Spleen (tissue), 7 donors: ENCODE results near the gene SAT2.

ENCODE experiments used
- POLR2A ChIP-seq, 3 donors: fragments of 450-650 bp; IDR thresholded peaks; one replicate each; pipeline ENCODE4 v1.5.1; 2017; ENCODE audit warnings: antibody characterized with exemption in 3 of 3, mild to moderate bottlenecking in 1 of 3
- TF ChIP-seq, protein P1 (sequence below), 11 experiments: fragments of 200-600 bp in 7 of 11; fragments of 450-650 bp in 4 of 11; sonication (generic) in 4 of 11; IDR thresholded peaks in 8 of 11; conservative IDR thresholded peaks in 3 of 11; 1 replicate in 7 of 11; 2 replicates in 4 of 11; pipeline versions ENCODE4 v1.4.0 to v1.8.0; 2016 to 2021; ENCODE audit warnings: antibody characterized with exemption in 11 of 11, inconsistent platforms in 4 of 11, mild to moderate bottlenecking in 1 of 11
- donor health status: DM: no; HTN: no; CAD: no; lungs with moderate emphysema.
- donor health status: DM: no; HTN: no; CAD: no.
- donor health status: DM: no; HTN: no; CAD: no.

DNA sequence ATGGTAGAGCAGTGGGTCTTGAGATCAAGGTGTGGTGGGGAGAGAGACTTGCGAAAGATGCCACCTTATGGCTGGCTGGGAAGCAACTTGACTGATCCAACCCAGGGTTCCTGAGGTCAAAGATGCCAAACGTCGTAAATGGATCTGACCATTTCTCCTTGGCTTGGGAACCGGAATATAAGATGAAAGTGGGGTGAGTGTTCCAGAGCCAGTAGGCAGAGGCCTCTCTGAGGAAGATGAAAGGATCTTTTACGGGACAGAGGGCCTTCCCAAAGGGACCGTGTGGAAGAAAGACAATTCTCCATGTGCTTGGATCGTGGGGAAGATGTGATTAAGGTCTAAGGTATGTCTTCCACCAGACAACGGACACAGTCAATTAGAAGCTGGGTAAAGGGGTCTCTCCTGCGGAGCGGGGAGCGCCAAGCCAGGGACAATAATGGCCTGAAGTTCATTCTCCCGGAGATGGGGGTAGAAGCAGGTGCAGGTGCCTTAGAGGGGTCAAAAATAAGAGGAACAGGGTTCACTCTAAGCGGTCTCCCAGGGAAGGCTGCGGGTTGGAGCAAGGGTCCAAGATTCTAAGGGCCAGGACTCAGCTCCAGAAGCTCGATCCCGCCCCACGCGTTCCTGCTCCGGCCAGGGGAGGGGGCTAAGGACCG is 13.7 kb downstream of the SAT2 start:
- TF ChIP-seq, protein P1, sequence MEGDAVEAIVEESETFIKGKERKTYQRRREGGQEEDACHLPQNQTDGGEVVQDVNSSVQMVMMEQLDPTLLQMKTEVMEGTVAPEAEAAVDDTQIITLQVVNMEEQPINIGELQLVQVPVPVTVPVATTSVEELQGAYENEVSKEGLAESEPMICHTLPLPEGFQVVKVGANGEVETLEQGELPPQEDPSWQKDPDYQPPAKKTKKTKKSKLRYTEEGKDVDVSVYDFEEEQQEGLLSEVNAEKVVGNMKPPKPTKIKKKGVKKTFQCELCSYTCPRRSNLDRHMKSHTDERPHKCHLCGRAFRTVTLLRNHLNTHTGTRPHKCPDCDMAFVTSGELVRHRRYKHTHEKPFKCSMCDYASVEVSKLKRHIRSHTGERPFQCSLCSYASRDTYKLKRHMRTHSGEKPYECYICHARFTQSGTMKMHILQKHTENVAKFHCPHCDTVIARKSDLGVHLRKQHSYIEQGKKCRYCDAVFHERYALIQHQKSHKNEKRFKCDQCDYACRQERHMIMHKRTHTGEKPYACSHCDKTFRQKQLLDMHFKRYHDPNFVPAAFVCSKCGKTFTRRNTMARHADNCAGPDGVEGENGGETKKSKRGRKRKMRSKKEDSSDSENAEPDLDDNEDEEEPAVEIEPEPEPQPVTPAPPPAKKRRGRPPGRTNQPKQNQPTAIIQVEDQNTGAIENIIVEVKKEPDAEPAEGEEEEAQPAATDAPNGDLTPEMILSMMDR (IDR thresholded peaks at IDR 0.05 in 8 of 11, conservative IDR thresholded peaks at IDR 0.05 in 3 of 11) = no peak
- TF ChIP-seq POLR2A (IDR thresholded peaks at IDR 0.05) = no peak
